Lower lobe of right lung (tissue), 2 donors: Measurements from ENCODE around the gene PHTF1. TPM values are rescaled to one million over a fixed set of nuclear protein-coding genes. Genes with fewer than 3 reads are reported as not detected.

Experiments used
- ATAC-seq, 2 donors: fragments of 200-7000 bp; cut with Tn5 transposase; one replicate each; pipeline ENCODE4 v1.9.1; 2020 to 2022; ENCODE audit warnings: mild to moderate bottlenecking in 2 of 2, moderate library complexity in 2 of 2
- DNase-seq: peaks from one replicate; pipeline ENCODE4 v3.0.0-alpha.2; 2020
- H3K27ac ChIP-seq: fragments of 200-600 bp; one replicate; pipeline ENCODE4 v1.8.0; 2022
- H3K27me3 ChIP-seq: fragments of 200-600 bp; one replicate; pipeline ENCODE4 v1.8.0; 2022; ENCODE audit warnings: low read depth
- H3K36me3 ChIP-seq: fragments of 200-600 bp; one replicate; pipeline ENCODE4 v1.8.0; 2022; ENCODE audit warnings: mild to moderate bottlenecking
- H3K4me1 ChIP-seq: fragments of 200-600 bp; one replicate; pipeline ENCODE4 v1.8.0; 2022
- H3K4me3 ChIP-seq: fragments of 200-600 bp; one replicate; pipeline ENCODE4 v1.8.0; 2022; ENCODE audit warnings: mild to moderate bottlenecking
- H3K9me3 ChIP-seq: fragments of 200-600 bp; one replicate; pipeline ENCODE4 v1.8.0; 2022
- CTCF ChIP-seq: fragments of 200-600 bp; IDR thresholded peaks from one replicate; pipeline ENCODE4 v1.8.0; 2022; ENCODE audit warnings: antibody characterized with exemption, mild to moderate bottlenecking
- intact Hi-C: fragments of 100-400 bp; cut with DNase I; formaldehyde crosslinking; loops from one replicate; pipeline ENCODE4 v1.11.0; 2022
- total RNA-seq: library from RNA; stranded (reverse); fragmentation: NEBNext Ultra II Directional; extraction: Animal tissue kit (Norgen Biotek cat#: 25700); gene quantifications from one replicate; pipeline ENCODE4 v1.2.1, GENCODE V29; 2021
- donor health status: DM: no; HTN: yes; CAD: no; lungs with severe emphysema.

The PHTF1 gene
- total RNA-seq, 1 donor from 2014 or later = 18.3 TPM

GRCh38 chr1:113770031-113770430 lies 10.7 kb upstream of the PHTF1 start:
- ATAC-seq = no peak
- H3K27ac ChIP-seq = no peak overlapping the region
- peaks cover 11% of the 10 kb centered on the region for H3K4me1 ChIP-seq
- intact Hi-C loops = no loop called here
- H3K36me3 ChIP-seq = peaks cover 57% of the 10 kb centered on the region
- TF ChIP-seq CTCF = no peak
- H3K4me3 ChIP-seq = no peak overlapping the region
- DNase-seq = no peak
- H3K27me3 ChIP-seq = no peaks in the 10 kb centered on the region
- no peaks in the 10 kb centered on the region for H3K9me3 ChIP-seq

- H3K4me3 ChIP-seq = no peak overlapping the region
- H3K27ac ChIP-seq = no peak overlapping the region
- DNase-seq (no peak), ATAC-seq (no peak)
- intact Hi-C loops = no loop called here
- no peak for TF ChIP-seq CTCF
- H3K27me3 ChIP-seq = no peaks in the 10 kb centered on the region
- peaks cover 11% of the 10 kb centered on the region for H3K4me1 ChIP-seq
- no peaks in the 10 kb centered on the region for H3K9me3 ChIP-seq
- peaks cover 57% of the 10 kb centered on the region for H3K36me3 ChIP-seq
These were observed 10.3 kb upstream of the PHTF1 start for GRCh38 chr1:113769601-113769970.

GRCh38 chr1:113768916-113769600 lies 9.8 kb upstream of the PHTF1 start:
- DNase-seq (no peak), ATAC-seq (no peak)
- intact Hi-C loops = no loop called here
- Histone ChIP-seq H3K27ac (no peak overlapping the region), H3K9me3 (no peaks in the 10 kb centered on the region), H3K27me3 (no peaks in the 10 kb centered on the region), H3K4me3 (no peak overlapping the region), H3K36me3 (peaks cover 53% of the 10 kb centered on the region), H3K4me1 (peaks cover 11% of the 10 kb centered on the region)
- no peak for TF ChIP-seq CTCF

GRCh38 chr1:113765306-113766230 lies 6.3 kb upstream of the PHTF1 start:
- H3K4me3 ChIP-seq = no peak overlapping the region
- no peaks in the 10 kb centered on the region for H3K9me3 ChIP-seq
- H3K27ac ChIP-seq = no peak overlapping the region
- H3K36me3 ChIP-seq = peaks cover 42% of the 10 kb centered on the region
- ATAC-seq (no peak), DNase-seq (no peak)
- H3K27me3 ChIP-seq = no peaks in the 10 kb centered on the region
- no peak for TF ChIP-seq CTCF
- intact Hi-C loops = no loop called here
- peaks cover 11% of the 10 kb centered on the region for H3K4me1 ChIP-seq

GRCh38 chr1:113763661-113764060 lies 4.4 kb upstream of the PHTF1 start:
- Histone ChIP-seq H3K27ac (no peak overlapping the region), H3K9me3 (no peaks in the 10 kb centered on the region), H3K4me1 (no peaks in the 10 kb centered on the region), H3K36me3 (peaks cover 42% of the 10 kb centered on the region), H3K27me3 (no peaks in the 10 kb centered on the region), H3K4me3 (no peak overlapping the region)
- ATAC-seq (no peak), DNase-seq (no peak)
- intact Hi-C loops = no loop called here
- no peak for TF ChIP-seq CTCF
